IPS-11a (cell line): ENCODE measurements around the gene RSPO3.
"Not testable (repeated sequence)": the region's sequence is repeated elsewhere in the genome, so short reads cannot be mapped to it uniquely, and the experiment has no call there.

ENCODE experiments used
- H3K4me3 ChIP-seq: one replicate; pipeline ENCODE4 v1.5.1; 2013; ENCODE audit warnings: low read depth, low read length, control low read depth

RSPO3 gene

DNA sequence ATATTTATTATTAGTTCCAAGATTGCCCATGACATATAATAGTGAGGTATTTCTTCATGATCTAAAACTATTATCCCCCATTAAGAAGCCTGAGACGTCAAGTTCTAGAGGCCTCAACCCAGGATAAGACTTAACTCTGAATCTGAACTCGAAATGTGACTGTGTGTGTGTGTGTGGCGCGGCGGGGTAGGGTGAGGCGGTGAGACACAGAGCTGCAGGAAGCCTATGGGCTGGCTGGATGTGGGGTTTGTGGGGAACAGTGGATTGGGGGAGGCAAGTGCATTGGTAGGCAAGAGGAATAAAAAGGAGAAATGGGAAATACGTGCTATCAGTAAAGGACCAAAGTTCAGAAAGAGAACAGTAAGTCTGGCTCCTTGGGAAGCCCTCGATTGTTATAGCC lies 81.6 kb downstream of the RSPO3 start:
- no peak overlapping the region for H3K4me3 ChIP-seq

DNA sequence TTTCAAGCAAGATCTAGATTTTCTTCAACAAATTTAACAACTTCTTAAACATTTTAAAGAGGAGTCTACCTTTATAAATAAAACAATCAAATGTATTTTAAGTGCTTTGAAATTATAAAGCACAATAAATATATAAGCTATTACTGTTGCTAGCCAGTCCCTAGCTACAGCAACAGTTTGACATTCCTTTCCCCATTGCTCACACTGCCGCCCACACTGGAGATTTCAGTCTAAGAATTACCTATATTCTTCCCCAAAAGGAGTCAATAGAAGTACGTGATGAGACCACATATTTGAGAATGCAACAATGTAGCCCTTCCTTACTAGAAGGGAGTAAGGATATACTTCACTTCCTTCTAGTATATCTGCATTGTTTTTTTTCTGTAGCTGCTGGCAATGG lies 82.8 kb downstream of the RSPO3 start:
- no peak overlapping the region for H3K4me3 ChIP-seq

DNA sequence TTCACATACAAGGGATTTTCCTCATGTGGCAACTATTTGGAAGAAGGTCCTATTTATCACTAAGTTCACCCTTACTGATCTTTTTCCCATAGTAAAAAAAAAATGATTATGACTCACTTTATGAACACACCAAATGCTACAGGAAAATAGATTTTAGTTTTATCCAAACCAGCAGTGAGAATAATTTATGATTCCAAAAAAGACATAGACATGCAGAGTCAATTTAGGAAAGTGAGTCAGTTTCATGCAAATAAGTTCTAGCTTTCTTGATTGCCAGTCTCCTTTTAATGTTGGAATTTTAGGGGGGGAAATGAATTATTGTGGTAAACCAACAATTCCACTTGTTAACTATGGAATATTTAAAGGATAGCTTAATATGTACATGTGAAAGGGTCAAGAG lies 84.2 kb downstream of the RSPO3 start:
- H3K4me3 ChIP-seq: no peak overlapping the region

DNA sequence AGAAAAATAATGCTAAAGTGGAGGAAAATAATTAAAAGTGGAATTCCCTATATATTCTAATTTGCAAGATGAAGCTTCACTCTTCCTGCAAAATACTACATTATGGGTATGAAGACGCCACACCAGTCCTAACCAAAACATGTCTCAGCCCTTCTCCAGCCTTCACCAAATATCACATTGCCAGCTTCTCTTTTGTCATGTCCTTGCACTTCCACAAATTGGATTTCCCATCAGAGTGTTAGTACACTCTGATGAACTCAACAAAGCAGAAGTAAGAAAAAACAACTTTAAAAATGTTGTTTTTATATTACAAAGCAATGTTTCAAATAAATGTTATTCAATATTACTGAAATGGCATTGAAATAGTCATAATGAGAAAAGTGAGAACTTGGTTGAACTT lies 85.8 kb downstream of the RSPO3 start:
- no peak overlapping the region for H3K4me3 ChIP-seq

DNA sequence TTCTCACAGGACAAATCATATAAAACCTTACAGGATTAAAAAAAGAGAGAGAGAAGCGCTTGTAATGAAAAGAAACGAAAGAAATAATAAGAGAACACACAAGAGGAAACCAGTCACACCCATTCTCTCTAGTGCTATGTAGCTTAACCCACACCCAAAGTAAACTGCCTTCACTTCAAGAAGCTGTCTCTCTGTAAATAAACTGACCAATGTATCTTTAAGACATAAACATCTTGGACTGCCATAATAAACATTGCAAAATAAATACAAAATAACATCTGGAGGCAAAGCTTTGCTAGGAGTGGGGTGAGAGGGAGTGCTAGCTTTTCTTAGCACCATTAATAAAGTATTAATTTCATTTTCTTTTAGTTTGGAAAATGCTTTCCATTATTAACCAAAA lies 86.6 kb downstream of the RSPO3 start:
- no peak overlapping the region for H3K4me3 ChIP-seq

DNA sequence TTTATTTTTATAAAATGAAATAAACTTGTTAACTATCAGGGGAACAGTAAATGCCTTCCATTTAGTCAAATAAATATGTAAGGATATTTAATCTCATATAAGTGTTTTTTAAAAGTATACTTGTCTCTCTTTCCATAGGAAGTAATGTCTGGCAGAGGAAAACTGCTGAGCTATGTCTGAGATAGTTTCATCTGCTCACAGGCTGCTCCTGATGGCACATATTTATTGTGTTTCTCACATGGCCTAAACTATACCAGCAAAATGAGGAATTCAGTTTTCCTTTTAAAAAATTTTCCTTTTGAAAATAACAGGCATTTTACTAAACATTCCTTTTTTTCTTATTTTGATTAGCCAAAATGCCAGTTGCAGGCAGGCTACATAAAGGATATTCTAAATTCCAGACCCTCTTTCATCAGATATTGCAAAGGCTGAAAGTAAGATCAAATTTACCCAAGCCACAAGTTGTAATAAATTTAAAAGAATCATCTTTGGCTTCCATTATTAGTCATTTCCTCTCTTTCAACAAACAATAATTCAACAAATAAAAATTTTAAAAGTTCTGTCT lies 88.1 kb downstream of the RSPO3 start:
- no peak overlapping the region for H3K4me3 ChIP-seq

DNA sequence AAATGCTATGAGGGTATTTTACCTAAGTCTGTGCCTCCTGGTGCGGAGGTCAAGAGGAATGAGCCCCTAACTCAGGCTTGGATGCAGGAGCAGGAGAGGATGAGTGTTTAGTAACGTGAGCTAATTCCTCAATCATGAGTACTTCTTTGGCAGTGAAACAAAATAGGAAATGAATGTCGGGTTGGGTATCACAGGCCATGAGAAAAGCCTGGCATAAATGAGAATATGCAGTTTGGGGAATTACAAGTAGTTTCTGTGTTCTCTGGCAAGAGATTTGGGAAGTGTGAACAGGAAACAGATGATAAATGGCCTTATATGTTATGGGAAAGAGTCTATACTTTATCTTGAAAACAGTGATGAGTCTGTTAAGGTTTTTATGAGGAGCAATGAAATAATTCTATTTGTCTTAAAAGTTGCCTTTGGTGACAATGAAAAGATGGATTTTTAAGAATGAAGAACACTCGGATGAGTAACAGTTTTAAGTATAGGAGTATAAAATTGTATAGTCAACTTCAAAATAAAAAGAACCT lies 89.2 kb downstream of the RSPO3 start:
- no peak overlapping the region for H3K4me3 ChIP-seq

DNA sequence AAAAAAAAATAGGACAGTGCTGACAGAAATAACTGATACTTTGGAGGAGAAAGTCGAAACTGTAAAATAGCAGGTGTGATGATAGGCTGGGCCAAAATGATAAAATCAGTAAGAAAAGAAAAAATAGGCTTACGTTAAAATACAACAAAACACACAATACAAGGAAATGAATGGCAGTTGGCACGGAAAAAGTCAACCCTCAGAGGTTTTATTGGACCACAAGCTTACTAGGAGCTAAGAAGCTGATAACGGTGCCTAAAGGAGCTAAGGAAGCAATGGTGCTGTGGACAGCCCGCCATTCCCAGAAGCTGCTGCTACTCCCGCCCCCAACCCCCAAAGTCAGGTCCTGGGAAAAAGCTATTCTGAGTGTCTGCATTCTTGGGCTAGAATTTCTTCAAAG lies 92.3 kb downstream of the RSPO3 start:
- no peak overlapping the region for H3K4me3 ChIP-seq

DNA sequence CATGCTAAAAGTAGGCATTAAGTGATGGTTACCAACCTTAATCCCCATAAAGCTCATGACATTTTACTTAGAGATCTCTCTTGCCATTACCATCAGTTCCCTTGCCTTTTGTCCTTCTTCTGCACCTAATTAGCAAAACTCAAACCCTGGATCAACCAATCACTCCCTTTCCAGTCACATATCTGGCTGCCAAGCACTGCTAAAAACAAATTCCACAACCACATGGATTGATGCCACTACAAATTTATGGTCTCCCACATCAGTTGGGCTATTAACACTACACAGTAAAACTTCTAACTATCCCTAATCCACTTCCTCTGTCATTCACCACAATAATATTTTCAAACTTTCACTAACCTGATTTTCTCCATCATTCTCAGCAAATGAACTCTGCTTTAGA lies 93.9 kb downstream of the RSPO3 start:
- no peak overlapping the region for H3K4me3 ChIP-seq

DNA sequence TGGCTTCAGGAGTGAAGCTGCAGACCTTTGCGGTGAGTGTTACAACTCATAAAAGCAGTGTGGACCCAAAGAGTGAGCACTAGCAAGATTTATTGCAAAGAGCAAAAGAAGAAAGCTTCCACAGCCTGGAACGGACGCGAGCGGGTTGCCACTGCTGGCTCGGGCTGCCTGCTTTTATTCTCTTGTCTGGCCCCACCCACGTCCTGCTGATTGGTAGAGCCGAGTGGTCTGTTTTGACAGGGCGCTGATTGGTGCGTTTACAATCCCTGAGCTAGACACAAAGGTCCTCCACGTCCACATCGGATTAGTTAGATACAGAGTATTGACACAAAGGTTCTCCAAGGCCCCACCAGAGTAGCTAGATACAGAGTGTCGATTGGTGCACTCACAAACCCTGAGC lies 95.6 kb downstream of the RSPO3 start:
- not testable (repeated sequence) for H3K4me3 ChIP-seq

DNA sequence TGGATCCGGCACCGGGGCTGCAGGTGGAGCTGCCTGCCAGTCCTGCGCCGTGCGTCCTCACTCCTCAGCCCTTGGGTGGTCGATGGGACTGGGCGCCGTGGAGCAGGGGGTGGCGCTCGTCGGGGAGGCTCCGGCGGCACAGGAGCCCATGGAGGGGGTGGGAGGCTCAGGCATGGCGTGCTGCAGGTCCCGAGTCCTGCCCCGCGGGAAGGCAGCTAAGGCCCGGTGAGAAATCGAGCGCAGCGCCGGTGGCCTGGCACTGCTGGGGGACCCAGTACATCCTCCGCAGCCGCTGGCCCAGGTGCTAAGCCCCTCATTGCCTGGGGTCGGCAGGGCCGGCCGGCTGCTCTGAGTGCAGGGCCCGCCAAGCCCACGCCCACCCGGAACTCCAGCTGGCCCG lies 96.1 kb downstream of the RSPO3 start:
- not testable (repeated sequence) for H3K4me3 ChIP-seq

DNA sequence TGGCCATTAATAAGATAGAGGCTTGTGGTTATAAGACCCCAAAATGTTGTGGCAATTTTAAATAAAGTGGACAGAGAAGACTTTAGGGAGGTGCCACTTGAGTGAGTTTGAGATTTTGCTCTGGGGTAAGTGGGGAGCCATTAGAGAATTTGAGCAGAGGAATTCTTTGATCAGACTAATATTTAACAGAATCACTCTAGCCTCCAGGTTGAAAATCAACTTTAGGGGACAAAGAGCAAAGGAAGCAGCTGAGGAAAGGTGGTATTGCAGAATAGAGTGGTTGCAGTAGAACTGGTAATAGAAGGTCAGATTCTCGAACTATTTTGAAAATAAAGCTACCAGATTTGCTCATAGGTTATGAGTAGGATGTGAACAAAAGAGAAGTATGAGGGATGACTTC lies 97.5 kb downstream of the RSPO3 start:
- H3K4me3 ChIP-seq: no peak overlapping the region

DNA sequence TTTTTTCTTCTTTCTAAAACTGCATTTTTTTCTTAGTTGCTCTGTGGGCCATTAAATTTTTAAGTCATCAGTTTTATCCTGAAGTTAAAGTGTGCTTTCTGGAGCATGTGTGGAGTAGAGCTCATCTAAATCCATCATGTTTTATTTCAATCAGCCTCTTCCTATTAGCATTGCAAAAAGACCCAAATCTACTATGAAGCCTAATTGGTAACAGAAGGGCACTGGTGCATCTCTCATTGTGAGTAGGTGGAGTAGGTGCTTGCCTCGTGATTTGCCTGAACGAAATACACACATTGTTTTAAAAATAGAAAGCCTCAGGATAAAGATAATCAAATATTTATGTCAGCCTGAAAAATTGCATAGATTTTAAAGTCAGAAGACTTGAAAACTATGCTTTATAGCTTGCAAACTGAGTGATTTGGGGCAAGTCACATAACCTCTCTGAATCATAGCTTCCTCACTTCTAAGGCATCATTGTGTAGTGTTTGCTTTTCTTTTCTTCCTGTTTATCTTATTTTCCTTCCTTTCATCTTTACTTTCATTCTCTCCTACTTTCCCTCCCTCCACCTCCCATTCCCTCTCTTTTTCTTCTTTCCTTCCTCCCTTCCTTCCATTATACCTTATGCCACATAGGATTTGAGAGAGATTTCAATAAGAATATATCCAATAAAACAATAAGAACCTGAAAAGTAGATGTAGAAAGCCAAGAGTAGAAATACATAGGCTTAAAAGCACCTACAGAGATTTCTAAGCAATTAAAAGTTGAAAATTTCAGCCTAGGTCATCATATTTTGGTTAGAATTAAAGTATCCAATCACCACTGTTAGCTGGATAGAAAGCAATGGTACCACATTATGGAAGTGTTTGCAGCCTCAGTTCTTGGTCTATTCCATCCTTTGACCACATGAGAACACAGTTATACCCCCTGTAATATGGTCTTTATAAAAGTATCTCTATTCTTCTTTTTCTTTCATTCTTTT lies 98.6 kb downstream of the RSPO3 start:
- no peak overlapping the region for H3K4me3 ChIP-seq

DNA sequence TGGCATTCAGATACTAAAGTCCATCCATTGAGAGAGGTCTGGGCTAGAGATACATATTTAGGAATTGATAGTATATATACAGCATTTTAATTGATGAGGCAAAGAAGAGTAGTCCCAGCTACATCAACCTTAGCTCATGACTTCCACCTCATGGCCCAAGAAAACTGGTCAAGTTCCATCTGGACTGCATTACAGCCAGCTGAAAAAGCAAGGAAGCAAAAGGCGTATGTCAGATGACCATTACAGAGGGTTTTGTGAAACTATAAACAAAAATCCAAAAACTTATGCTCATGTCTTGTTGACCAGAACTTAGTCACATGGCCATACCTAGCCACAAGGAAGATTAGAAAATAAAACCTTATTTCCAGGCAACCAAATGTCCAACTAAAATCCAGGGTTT lies 101.4 kb downstream of the RSPO3 start:
- H3K4me3 ChIP-seq: no peak overlapping the region

DNA sequence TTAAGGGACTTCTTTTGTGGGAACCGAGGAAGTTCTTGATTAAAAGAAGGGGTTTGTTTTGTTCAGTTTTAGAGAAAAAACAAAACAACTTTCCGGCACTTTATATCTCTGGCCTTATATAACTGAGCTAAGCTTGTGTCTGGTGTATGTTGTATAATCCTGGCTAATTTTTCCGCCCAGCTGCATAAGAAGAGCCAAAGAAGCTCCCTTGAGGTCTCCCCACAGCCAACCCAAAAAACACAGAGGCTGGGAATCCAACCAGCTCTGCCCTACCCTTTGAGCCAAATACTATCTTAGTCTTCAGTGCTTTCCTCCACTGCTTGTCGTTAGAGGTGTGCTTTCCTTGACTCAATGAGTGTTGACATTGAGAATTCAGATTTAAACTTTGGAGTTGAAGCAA lies 102.7 kb downstream of the RSPO3 start:
- H3K4me3 ChIP-seq: no peak overlapping the region

DNA sequence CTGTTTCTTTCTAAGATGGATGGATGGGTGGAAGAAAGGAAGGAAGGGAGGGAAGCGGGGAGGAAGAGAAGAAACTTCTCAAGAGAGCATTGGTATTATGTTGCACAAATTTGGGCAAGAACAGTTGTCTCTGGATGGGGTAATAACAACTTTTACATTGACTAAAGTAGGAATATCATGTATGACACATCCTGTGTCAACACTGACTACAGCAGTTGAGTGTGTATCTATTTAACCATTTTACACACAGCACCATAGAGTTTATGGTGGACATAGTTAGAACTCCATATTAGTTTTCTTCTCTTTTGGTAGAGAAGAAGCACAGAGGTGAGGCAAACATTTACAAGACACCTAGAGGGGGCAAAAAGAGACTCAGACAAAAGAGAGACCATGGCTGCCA lies 103.9 kb downstream of the RSPO3 start:
- H3K4me3 ChIP-seq: no peak overlapping the region

DNA sequence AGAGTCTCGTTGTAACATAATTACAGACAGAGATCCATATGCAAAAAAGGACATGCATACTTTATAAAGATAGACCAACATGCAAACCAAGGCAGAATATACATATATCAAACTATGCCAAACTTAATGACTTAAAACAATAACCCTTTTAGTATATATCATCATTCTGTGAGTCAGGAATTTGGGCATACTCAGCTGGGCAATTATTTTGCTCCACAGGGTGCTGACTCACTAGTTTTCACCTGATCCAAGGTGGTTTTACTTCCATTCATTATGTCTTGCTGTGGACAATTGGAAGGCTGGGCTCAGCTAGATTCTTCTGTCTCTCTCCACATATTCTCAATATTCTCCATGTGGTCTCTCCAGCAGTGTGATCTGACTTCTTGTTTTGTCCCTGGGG lies 107.0 kb downstream of the RSPO3 start:
- H3K4me3 ChIP-seq: no peak overlapping the region

DNA sequence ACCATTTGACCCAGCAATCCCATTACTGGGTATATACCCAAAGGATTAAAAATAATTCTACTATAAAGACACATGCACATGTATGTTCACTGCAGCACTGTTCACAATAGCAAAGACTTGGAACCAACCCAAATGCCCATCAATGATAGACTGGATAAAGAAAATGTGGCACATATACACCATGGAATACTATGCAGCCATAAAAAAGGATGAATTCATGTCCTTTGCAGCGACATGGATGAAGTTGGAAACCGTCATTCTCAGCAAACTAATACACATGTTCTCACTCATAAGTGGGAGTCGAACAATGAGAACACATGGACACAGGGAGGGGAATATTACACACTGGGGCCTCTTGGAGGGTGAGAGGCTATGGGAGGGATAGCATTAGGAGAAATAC lies 115.3 kb downstream of the RSPO3 start:
- H3K4me3 ChIP-seq: not testable (repeated sequence)

DNA sequence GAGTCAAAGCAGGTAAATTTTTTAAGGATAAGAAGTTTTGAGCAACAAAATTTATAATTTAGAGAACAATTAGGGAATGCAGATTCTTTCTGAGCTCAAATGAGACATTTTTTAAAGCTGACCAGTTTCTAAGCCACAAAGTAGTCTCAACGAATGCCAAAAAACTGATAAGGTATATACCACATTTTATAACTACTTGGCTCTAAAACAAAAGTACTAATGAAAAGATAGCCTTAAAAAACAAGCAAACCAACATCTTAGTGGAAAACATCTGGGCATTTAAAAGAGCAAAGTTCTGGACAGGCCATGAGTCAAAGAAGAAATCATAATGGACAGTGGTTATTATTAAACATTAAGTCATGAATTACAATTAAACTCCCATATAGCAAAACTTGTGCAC lies 125.0 kb downstream of the RSPO3 start:
- no peak overlapping the region for H3K4me3 ChIP-seq
